ENCODE measurements around the gene BASP1.
"Not testable (repeated sequence)": the region's sequence is repeated elsewhere in the genome, so short reads cannot be mapped to it uniquely, and the experiment has no call there.

The BASP1 gene

GRCh38 chr5:17224858-17225511 lies 7.6 kb downstream of the BASP1 start:
- peak; percentile 8 for DNase-seq

DNA sequence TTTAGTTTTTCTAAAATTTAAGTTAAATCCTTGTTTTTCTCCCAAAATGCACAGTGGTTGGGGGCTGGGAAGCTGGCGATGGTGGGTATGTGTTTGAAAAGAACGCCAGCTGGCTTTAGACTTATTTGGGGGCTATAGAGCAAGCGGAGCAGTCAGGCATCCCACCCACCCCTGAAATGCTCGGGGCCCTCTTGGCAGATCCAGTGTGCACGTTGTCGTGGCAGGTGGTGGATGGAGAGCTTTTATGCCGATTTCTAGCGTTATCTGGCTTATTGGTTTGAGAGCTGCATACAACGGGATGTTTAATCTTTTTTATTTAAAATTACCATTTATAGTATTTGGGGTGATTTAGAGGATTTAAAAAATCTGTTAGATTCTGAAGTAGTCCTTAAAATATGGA lies 8.1 kb downstream of the BASP1 start:
- DNase-seq, result no peak

- no peak for DNase-seq
Measured at GRCh38 chr5:17227868-17228267, 10.4 kb downstream of the BASP1 start.

DNA sequence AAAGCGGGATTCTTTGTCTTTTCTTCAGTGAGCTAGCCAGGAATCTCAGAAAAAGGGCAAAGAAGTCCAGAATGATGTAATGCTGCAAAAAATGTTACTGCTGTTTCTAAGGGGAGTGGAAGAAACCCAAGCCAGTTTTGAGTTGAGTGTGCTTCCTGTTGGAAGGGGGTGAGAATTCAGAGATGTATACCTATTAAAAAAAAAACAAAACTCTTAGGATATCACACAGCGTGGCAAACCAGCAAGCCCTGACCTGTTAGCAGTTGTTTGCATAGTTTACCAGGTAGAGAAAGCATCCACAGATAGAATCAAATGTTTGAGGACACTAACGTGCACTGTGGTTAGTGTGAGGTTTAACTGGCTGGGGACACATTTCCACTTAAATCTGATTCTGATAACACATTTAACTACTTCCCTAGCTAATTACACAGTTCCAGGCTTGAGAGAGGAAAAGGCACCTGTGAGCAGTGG lies 11.4 kb downstream of the BASP1 start:
- DNase-seq, result no peak

GRCh38 chr5:17229313-17229712 lies 11.9 kb downstream of the BASP1 start:
- DNase-seq, result no peak

- DNase-seq, result no peak
Measured at GRCh38 chr5:17230191-17230590, 12.8 kb downstream of the BASP1 start.

DNA sequence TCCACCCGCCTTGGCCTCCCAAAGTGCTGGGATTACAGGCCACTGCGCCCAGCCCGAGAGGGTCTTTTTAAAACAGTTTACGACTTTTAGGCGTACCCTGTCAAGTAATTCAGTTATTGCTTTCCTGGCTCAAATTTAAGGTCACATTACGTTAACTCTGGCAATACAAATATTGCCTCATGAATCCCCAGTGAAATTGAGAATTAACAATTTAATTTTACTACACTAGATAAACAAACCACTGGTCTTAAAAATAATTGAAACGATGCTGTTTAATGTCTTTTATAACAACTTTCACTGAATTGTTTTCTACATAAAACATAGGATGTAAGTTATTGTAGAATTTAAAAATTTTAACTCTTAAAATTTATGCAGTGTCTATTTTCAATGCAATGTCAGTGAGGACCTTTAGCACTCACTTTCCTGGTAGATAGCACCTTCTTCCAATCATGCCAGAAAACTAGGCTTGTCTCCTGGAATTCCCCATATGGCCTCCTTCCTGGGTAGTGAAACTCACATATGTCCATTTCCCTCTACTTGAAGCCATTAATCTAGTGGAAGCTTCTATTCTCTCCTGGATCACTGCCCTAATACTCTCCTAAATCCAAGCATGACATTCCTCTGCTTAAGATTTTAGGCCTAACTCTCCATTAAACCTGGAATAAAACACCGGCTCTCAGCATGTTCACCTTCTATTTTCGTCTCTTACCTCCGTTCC lies 13.5 kb downstream of the BASP1 start:
- no peak for DNase-seq

DNA sequence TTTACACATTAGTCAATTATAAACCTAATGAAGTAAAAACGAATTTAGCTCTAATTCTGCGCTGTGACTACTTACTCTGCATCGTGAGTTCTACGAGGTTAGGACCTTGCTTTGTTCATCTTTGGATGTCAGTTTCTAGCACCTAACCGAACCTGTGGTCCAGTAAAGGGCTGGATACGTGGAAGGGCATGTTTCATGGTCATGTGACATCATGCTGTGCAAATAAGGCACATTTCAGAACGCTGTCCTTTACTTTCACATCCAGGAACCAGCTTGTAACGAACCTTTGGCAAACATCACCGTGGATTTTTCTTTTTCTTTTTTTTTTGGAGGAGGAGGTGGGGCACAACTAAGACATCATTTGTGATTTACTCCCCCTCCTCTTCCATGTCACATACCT lies 15.0 kb downstream of the BASP1 start:
- no peak for DNase-seq

GRCh38 chr5:17233488-17233887 lies 16.1 kb downstream of the BASP1 start:
- DNase-seq, result no peak

DNA sequence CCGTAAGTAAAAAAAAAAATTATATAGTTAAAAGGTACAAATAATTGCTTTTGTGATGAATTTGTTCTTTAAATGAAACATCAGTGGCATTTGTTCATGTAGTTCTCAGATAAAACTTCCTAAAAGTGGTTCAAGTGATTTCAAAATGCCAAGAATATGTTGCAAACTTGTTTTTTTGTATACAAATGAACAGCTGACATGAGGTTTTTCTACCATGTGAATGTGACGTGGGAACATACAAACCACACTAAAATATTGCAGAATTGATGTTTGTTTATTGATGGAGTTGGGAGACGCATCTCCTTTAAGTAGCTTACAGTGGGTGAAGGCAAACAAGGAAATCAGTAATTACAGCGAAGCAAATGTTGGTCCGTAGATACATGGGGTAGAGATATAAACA lies 16.9 kb downstream of the BASP1 start:
- no peak for DNase-seq

GRCh38 chr5:17235731-17236330 lies 18.4 kb downstream of the BASP1 start:
- DNase-seq, result no peak

DNA sequence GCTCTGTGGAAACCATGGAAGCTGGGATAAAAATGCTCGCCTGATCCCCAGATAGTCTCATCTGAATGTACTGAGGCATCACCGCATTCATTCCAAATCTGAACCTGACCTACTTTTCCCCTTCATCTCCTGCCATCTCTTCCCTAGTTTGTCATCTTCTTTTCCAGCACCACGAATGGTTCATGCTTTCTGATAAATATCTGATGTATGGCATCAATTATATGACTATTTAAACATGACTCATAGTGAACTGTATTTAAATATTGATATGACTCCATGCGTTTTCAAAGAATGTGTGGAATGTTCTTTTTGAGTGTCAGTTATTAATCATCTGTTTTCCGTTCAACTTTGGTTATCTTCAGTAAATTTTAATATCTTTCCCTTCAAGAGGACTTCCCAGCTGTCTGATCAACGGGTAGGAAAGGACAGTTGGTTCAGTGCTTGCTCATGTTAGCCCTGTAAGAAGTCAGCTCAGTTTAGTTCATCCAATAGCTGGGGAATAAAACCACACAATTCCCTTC lies 21.1 kb downstream of the BASP1 start:
- DNase-seq, result no peak

GRCh38 chr5:17239953-17240352 lies 22.5 kb downstream of the BASP1 start:
- no peak for DNase-seq

- no peak for DNase-seq
Measured at GRCh38 chr5:17240487-17240886, 23.1 kb downstream of the BASP1 start.

DNA sequence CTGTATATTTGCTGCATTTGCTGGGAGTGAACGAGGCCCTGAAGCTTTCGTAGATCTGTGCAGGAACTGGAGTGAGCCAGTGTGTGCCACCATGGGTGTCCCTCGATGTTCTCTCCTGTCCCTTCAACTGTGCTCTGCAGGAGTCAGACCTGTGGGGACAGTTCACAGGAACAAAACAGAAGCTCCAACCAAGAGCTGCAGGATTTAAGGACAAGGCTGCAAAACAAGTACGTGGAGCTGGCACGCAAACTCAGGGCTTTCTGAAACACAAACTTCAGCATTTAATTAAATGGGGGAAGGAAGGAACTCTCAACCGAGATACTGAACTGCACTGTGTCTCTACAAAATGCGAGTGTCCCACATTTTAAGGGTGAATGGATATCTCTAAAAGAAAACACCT lies 24.2 kb downstream of the BASP1 start:
- no peak for DNase-seq

DNA sequence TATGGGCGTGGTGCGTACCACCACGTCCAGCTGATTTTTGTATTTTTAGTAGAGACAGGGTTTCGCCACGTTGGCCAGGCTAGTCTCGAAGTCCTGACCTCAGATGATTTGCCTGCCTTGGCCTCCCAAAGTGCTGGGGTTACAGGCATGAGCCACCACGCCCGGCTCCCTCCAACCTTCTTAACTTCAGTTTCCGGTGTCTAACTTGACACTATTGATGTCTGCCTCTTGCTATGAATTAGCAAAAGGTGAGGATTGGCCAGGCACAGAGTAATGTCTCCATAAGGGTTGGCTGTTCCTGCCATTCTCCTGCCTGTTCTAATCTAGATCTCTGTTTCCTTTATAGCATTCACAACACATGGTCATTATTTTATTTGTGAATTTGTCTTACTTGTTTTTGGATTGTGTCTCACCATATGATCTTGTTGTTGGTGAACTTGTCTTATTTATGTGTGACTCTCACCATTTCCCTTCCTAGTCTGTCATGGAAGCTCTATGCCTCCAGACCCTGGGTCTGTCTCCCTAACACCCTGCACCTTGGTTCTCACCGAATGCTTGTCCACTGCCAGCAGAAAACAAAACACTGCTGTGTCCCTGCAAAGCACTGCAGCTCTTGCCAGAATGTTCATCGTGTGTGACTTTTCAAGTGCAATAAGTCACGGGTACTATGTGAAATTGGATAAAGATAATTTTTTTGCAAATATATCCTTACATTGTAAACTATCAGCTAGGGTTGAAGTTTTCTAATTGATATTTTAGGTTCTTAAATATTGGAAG lies 26.0 kb downstream of the BASP1 start:
- no peak for DNase-seq

- no peak for DNase-seq
Measured at GRCh38 chr5:17249029-17249634, 31.7 kb downstream of the BASP1 start.

DNA sequence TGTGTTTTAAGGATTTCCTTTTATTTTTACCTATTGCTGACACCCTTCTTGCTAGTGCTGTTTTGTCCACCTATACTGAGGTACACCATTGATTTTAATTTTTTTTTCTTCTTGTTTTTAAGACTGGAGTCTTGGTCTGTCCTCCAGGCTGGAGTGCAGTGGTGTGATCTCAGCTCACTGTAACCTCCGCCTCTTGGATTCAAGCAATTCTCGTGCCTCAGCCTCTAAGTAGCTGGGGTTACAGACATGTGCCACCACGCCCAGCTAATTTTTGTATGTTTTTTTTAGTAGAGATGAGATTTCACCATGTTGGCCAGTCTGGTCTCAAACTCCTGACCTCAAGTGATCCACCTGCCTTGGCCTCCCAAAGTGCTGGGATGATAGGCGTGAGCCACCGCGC lies 32.4 kb downstream of the BASP1 start:
- not testable (repeated sequence) for DNase-seq

DNA sequence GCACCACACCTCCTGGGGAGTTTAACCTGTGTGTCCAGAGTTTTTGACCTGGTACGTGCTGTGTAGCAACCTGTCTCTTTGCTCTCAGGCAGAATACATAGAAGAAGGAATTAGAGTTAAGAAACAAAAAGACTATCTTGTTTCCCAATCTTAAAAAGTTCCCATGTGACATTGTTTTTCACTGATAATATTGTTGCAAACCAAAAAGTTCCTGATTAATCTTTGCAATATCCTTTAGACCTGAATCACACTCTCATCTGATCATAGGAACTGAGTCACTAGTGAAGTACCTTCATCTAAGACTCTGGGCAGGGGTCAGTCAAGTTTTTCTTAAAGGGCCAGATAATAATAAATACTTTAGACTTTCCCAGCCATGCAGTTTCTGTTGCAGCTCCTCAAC lies 35.1 kb downstream of the BASP1 start:
- no peak for DNase-seq

- DNase-seq, result no peak
Measured at GRCh38 chr5:17255471-17256021, 38.1 kb downstream of the BASP1 start.

DNA sequence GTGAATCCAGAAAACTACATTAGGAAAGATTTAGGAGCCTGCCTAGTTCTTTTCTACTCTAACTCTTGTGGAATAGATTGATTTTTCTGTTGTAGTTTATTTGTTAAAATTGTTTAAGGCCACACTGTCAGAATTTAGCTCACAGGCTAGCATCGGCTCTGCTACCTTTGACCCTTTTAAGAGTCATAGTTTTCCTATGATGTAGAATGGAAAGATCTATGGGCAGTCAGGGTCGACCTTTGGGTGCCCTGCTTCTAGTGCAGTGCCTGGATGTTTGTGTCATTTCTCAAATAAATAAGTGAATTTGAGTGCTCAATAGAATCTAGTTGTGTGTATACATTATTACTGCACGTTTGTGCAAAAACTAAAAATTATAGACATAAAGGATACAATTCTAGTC lies 38.7 kb downstream of the BASP1 start:
- DNase-seq, result no peak

GRCh38 chr5:17256839-17257238 lies 39.4 kb downstream of the BASP1 start:
- no peak for DNase-seq
